Activated CD8-positive, alpha-beta memory T cell treated with anti-CD3 and anti-CD28 coated beads for 48 hours (primary cell): ENCODE results near the gene LRRC32.

Experiments used
- DNase-seq, 3 experiments: peaks; one replicate each; pipeline ENCODE4 v3.0.0-alpha.2; 2020; ENCODE audit warnings: low read depth in 2 of 3, low spot score in 2 of 3

The LRRC32 gene

DNA sequence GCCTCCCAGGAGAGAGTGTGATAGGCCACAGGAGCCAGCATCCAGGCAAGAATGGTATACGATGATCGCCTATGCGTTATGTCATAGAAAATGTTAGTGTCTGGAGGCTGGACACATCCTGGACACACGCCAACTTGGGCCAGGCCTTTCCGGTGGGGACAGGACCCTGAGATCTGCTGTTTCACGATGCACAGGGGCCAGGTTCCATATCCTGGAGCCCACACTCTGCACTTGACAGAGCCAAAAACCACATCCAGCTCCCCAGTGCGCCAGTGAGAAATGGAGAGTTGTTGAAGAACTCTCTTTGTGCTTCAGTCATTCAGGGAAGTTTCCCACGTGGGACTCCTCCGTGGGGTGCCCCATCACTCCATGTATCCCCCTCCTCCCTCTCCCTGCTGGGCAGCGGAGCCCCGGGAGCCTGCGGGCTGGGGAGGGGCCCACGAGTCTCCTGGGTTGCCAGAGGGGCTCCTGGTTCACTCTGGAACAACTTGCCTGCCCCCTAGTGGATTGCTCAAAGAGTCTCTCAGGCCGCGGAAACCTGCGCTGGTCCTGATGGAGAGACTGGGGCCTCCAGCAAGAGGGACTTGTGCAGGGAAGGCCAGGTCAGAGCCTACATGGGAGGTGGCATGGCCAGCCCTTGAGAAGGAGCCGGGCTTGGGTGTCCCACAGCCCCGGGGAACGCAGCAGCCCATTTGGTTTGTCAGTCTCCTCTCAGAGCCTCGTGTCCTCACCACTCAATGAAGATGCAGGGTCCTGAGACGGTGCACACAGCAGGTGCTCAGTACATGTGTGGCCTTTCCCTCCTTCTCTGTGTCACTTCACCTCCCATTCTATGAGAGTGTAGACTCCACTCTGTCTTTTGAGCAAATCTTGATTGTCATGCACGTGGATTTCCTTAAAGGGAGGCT, 10.2 kb upstream of the LRRC32 start:
- peak in 2 of 3 experiments; percentile 55 to 62 for DNase-seq

DNA sequence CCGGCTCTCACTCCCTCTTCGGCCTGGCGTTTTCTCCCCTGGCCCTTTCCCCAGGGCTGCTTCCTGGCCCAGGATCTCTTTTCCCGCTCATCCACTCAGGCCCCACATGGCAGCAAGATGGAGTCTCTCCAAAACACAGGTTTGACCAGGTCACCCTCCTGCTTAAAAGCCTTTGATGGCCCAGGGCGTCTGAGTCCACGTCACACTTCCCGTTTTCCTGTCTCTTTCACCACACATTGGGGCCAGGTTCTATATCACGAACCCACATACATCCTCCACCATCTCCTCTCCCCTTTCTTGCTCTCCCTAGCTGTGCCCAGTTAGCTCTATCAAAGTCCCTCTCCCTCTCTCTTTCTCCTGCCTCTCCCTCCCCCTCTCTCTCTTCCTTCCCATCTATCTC, 7.8 kb upstream of the LRRC32 start:
- no peak for DNase-seq

DNA sequence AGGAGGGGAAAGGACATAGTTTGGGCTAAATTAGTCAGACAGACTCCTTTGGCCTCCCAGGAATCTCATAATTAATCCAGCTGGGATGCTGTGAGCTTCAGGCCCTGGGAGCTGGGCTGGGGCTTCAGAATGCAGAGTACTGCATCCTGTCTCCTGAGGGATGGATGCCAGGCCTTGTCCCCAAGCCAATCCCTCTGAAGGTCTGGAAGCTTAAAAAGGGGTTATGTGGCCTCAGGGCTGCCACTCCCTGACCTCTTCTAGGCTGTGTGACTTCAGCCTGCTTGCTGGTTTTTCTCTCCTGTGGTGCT, 6.9 kb upstream of the LRRC32 start:
- DNase-seq, result no peak

- no peak for DNase-seq
Measured at GRCh38 chr11:76676636-76677457, 6.3 kb upstream of the LRRC32 start.

DNA sequence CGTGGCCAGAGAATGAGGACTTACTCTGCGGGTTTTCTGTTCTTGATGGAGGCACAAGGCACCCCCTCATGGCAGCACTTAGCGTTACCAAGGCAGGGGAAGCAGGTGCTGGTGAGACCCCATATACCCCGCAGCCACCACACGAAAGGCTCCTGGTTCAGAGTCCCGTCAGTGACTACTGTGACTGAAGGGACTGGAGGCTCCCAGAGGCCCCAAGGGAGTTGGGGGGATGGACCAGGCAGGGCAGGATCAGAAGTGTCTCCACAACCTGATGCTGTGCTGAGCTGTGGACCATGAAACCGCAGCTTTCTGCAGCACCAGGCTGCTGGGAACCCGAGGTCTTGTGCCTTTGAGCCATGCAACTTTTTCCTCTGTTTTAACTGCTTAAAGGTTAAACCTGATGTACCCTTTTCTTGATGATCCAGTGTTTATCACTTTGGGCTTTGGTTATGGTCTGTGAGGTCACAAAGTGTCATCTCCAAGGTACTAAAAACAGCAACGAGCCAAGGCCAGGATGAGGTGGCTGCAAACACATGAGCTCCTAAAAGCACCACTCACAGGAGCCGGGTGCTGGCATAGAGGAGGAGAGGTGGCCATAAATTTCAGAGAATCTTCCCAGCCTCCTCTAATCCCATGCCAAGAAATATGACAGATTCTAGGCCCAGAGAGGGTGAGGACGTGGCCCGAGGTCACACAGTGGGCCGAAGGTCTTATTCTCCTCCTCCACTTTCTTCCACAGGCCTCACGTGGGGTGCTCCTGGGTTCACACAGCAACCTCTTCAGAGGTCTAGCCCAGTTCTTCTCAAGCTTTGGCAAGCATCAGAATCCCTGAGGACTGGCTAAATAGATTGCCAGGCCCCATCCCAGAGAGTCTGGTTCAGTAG, 4.2 kb upstream of the LRRC32 start:
- DNase-seq, result no peak

DNA sequence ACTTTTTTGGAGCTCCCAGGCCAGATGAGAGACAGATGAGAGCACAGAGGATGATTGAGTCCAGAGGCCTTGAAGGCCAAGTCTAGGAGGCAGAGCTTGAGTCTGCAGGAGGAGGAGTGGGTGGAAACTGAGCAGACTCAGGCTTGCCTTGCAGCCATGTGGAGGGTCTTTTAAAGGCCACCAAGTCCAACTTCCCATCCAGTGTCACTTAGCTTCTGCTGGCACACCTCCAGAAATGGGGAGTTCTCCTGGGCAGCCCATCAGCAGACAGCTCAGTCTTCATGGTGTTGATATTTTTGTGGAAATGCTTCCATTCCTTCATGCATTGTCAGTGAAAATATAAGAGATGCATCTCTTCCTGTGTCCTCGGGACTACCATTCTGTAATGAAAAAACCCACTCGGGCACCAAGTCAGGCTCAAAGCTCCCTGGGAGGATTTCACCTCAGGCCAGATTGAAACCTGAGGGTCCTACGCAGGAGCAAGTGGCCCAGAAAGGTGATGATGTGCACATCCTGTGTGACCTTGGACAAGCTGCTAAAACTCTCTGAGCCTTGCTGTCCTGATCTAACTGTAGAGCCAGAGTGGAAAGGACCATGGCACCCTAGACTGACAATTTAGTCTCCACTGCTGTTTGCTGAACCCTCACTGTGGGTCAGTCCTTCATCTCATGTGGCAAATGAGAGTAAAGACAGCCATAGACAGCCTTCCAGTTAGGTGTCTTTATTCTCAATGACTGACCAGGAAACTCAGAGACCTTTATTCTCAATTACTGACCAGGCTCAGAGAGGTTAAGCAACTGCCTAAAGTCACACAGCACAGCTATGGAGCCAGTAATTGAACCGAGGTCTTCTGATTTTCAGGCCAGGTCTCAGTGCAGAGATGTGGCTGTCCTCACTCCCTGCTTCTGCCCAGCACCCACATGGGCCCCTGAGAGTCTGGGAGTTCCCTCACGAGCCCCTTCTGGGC, 2.9 kb upstream of the LRRC32 start:
- DNase-seq, result no peak

- no peak for DNase-seq
Measured at GRCh38 chr11:76672431-76673175, 2.1 kb upstream of the LRRC32 start.

- no peak for DNase-seq
Measured at GRCh38 chr11:76671626-76672309, 1.2 kb upstream of the LRRC32 start.

DNA sequence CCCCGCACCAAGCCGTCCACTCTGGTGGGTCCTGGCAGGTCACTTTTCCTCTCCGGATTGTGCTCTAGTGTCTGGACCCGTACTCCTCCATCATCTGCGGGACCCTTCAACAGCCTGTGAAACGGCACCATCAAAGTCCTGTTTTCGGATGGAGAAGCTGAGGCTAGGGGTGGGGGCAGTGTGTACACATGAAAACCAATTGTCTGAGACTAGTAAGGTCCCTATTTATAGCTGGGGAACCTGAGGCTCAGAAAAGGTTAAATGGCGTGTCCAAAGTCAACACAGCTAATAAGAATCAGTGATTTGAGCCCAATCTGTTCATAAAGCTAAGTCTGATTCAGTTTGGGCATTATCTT, 668 bp upstream of the LRRC32 start:
- DNase-seq, result no peak

- no peak for DNase-seq
Measured at GRCh38 chr11:76669901-76670484, 554 bp downstream of the LRRC32 start.

- DNase-seq, result no peak
Measured at GRCh38 chr11:76668362-76669155, 2.0 kb downstream of the LRRC32 start.

- DNase-seq, result no peak
Measured at GRCh38 chr11:76667856-76668255, 2.7 kb downstream of the LRRC32 start.

- no peak for DNase-seq
Measured at GRCh38 chr11:76667271-76667818, 3.2 kb downstream of the LRRC32 start.

GRCh38 chr11:76666830-76667229, 3.7 kb downstream of the LRRC32 start:
- no peak for DNase-seq

GRCh38 chr11:76666408-76666807, 4.1 kb downstream of the LRRC32 start:
- no peak for DNase-seq

DNA sequence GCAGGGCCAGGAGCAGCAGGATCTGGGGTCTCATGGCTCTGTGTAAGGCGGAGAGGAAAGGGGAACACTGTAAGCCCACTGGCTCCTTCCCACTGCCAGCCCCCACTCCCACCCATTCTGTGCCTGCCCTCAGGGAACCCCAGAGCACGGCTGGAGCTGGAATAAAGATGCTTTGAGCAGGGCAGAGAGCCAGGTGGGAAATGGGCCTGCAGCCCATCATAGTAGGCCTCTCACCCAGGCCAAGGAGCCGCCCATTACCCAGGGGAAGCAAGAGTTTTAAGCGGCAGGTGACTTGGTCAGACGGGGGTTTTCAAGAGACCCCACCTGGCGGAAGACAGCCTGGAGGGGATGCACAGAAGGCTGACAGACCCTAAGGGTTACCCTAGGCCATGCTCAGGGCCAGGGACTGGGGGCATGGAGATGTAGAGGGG, 4.6 kb downstream of the LRRC32 start:
- no peak for DNase-seq

DNA sequence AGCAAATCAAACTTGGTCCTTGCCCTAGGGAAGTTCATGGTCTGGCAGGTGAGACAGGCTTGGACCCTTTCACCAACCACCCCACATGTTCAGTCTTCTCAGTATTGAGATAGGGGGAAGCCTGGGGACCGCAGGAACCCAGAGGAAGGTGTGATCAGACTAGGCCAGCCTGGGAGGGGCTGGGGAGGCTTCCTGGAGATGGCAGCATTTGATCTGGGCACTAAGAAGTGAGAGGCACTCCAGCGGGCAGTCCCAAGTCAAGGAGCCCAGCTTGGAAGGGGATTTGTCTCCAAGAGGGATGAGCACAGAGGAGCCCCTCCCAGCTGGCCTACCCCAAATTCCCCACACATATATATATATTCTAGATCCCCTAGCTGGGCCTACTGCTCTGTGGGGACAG, 5.4 kb downstream of the LRRC32 start:
- DNase-seq, result no peak
